NCI-H2029 (cell line): ENCODE measurements around the gene ITPA.

ENCODE experiments used
- DNase-seq: peaks from one replicate; lab custom pipeline; 2025; lab: John Stamatoyannopoulos, UW

The ITPA gene

GRCh38 chr20:3227936-3228749 is 18.8 kb downstream of the ITPA start:
- no peak for DNase-seq

GRCh38 chr20:3228750-3229032 is 19.4 kb downstream of the ITPA start:
- no peak for DNase-seq

GRCh38 chr20:3229158-3229557 is 19.9 kb downstream of the ITPA start:
- no peak for DNase-seq

GRCh38 chr20:3229798-3230197 is 20.5 kb downstream of the ITPA start:
- no peak for DNase-seq

GRCh38 chr20:3231116-3231515 is 21.8 kb downstream of the ITPA start:
- no peak for DNase-seq

- DNase-seq = no peak
Observed at GRCh38 chr20:3231889-3232588, 22.7 kb downstream of the ITPA start.

GRCh38 chr20:3233131-3233990 is 24.1 kb downstream of the ITPA start:
- DNase-seq = no peak

GRCh38 chr20:3233991-3234498 is 24.7 kb downstream of the ITPA start:
- no peak for DNase-seq

GRCh38 chr20:3235666-3236324 is 26.5 kb downstream of the ITPA start:
- no peak for DNase-seq

GRCh38 chr20:3237011-3237957 is 28.0 kb downstream of the ITPA start:
- no peak for DNase-seq

GRCh38 chr20:3237958-3238615 is 28.8 kb downstream of the ITPA start:
- no peak for DNase-seq

GRCh38 chr20:3238616-3239025 is 29.3 kb downstream of the ITPA start:
- peak; percentile 40 for DNase-seq

- peak; percentile 56 for DNase-seq
Observed at GRCh38 chr20:3239026-3239866, 29.9 kb downstream of the ITPA start, which contains the start of gene SLC4A11. Gene SLC4A11, minus strand, starts transcription at chr20:3239190. Its CDS starts 53 bp downstream, at chr20:3239137.

GRCh38 chr20:3239867-3240775 is 30.8 kb downstream of the ITPA start:
- no peak for DNase-seq

GRCh38 chr20:3240776-3241363 is 31.6 kb downstream of the ITPA start:
- DNase-seq = no peak

- no peak for DNase-seq
Observed at GRCh38 chr20:3242172-3242692, 32.9 kb downstream of the ITPA start.

GRCh38 chr20:3243718-3244358 is 34.5 kb downstream of the ITPA start:
- no peak for DNase-seq
